MCF 10A (cell line): ENCODE measurements around the gene SF3B2. TPM values are rescaled to one million over a fixed set of nuclear protein-coding genes. Genes with fewer than 3 reads are reported as not detected.

Experiments
- BruUV-seq: library from RNA; stranded (reverse); fragments of 400-500 nt; replicated peaks from 2 replicates; lab custom pipeline; 2021; lab: Mats Ljungman, UMichigan
- CTCF ChIA-PET: fragments of 300-600 bp; sonication (Branson Sonifier 250); formaldehyde crosslinking; extraction: SDS; loops from one replicate; lab custom pipeline; 2021; ENCODE audit warnings: antibody characterized with exemption, inconsistent platforms; lab: Yijun Ruan, JAX
- POLR2A ChIA-PET: fragments of 300-600, 350-650 bp; sonication (Branson Sonifier 250); formaldehyde crosslinking; extraction: SDS; loops from one replicate; lab custom pipeline; 2020; ENCODE audit warnings: antibody characterized with exemption, inconsistent platforms; lab: Yijun Ruan, JAX
- DNase-seq: peaks from one replicate; pipeline ENCODE4 v3.0.0-alpha.2; 2018; ENCODE audit not compliant: unreplicated experiment
- H3K27ac Mint-ChIP-seq: one replicate; pipeline ENCODE4 v1.8.0; 2022; ENCODE audit warnings: mild to moderate bottlenecking, low read depth, mixed read lengths; ENCODE audit not compliant: unreplicated experiment
- H3K27me3 Mint-ChIP-seq: one replicate; pipeline ENCODE4 v1.8.0; 2022; ENCODE audit warnings: mixed read lengths; ENCODE audit not compliant: insufficient read depth, unreplicated experiment
- H3K36me3 Mint-ChIP-seq: one replicate; pipeline ENCODE4 v1.8.0; 2022; ENCODE audit warnings: mild to moderate bottlenecking, moderate library complexity, mixed read lengths; ENCODE audit not compliant: insufficient read depth, unreplicated experiment
- H3K4me1 Mint-ChIP-seq: one replicate; pipeline ENCODE4 v1.8.0; 2022; ENCODE audit warnings: mixed read lengths; ENCODE audit not compliant: insufficient read depth, unreplicated experiment
- H3K4me3 Mint-ChIP-seq: one replicate; pipeline ENCODE4 v1.8.0; 2022; ENCODE audit warnings: mild to moderate bottlenecking, moderate library complexity, mixed read lengths; ENCODE audit not compliant: unreplicated experiment
- H3K9me3 Mint-ChIP-seq: one replicate; pipeline ENCODE4 v1.8.0; 2022; ENCODE audit warnings: mixed read lengths; ENCODE audit not compliant: unreplicated experiment
- CTCF ChIP-seq: fragments of 200-600 bp; IDR thresholded peaks from one replicate; pipeline ENCODE4 v1.8.0; 2022; ENCODE audit warnings: antibody characterized with exemption, mild to moderate bottlenecking; ENCODE audit not compliant: unreplicated experiment
- intact Hi-C: fragments of 100-400 bp; cut with micrococcal nuclease; formaldehyde crosslinking; loops from 2 replicates; pipeline ENCODE4 v1.14.1; 2022
- total RNA-seq: library from RNA; stranded (reverse); gene quantifications from 2 replicates; pipeline ENCODE4 v1.2.3, GENCODE V29; 2022

The SF3B2 gene
- total RNA-seq, 1 experiment from 2014 or later = 241 TPM

DNA sequence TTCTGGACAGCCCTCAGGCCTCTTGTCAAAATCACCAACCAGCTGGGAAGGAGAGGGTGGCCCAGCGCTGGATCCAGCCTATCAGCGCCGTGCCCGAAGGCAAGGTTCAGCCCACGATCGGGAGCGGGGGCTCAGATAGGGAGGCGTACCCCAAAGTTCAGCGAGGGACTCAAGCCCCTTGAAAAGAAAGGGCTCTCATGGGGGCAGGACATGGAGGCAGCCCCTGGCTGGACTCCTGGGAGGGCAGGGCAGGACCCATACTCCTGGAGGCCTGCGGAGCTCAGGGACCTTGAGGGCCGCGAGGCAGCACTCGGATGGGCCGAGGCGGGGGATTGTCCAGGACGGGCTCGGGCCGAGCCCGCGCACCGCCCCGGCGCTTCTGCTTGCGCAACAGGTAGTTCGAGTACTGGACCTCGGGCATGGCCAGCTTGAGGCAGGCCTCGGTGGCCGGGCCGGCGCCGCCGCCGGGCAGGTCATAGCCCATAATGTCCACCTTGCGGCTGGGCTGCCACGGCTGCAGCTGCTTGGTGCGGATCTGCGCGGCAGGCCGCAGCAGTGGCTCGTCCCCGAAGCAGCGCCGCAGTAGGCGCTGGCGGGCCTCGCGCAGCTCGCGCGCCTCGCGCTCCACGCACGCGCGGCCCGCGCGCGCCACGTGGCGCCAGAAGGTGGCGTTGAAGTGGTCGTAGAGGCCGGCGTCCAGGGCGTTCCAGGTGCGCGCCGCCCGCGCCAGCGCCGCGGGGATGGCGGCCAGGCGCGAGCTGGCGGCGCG is 9.8 kb upstream of the SF3B2 start:
- ChIA-PET CTCF (interaction anchor here (0.6 to 1.5 kb wide), 2 partner anchors 20 to 287 kb away, joined by 3 to 5 read pairs; no protein-coding TSS in a partner anchor), POLR2A (no interaction called here)
- no TSS peak for BruUV-seq
- Mint-ChIP-seq H3K4me3 (no peak overlapping the region), H3K27me3 (no peaks in the 10 kb centered on the region), H3K4me1 (no peaks in the 10 kb centered on the region), H3K9me3 (no peaks in the 10 kb centered on the region), H3K27ac (no peak overlapping the region), H3K36me3 (no peaks in the 10 kb centered on the region)
- no peak for DNase-seq
- no peak for TF ChIP-seq CTCF
- intact Hi-C loops = no loop called here

GRCh38 chr11:66042996-66043906 is 8.9 kb upstream of the SF3B2 start:
- no peaks in the 10 kb centered on the region for H3K9me3 Mint-ChIP-seq
- TF ChIP-seq CTCF = no peak
- BruUV-seq = no TSS peak
- POLR2A ChIA-PET = no interaction called here
- DNase-seq = no peak
- H3K27ac Mint-ChIP-seq = no peak overlapping the region
- no peaks in the 10 kb centered on the region for H3K4me1 Mint-ChIP-seq
- no peaks in the 10 kb centered on the region for H3K27me3 Mint-ChIP-seq
- CTCF ChIA-PET = interaction anchor here (1.2 to 3.0 kb wide), 5 partner anchors 7 to 32 kb away, joined by 3 to 32 read pairs (median 5); partner anchors contain the start of genes CATSPER1 and CST6
- H3K4me3 Mint-ChIP-seq = no peak overlapping the region
- intact Hi-C loops = no loop called here
- no peaks in the 10 kb centered on the region for H3K36me3 Mint-ChIP-seq

DNA sequence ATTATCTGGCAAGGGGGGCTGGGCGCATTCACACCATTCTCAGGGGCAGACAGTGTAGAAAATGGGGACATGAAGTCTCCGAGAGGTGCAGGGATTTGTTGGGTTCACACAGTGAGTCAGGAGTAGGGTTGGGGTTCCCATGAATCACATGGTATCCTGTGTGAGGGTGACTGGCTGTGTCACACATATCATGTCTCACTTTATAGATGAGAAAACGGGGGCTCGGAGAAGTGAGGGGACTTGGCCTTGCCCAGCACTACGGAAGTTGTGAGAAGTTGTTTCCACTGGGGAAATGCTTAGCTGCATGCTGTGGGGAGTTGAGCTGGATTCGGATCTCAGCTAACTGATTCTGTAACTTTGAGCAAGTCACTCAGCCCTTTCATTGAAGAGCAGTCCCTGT is 7.4 kb upstream of the SF3B2 start:
- DNase-seq = no peak
- Mint-ChIP-seq H3K9me3 (no peaks in the 10 kb centered on the region), H3K4me3 (no peak overlapping the region), H3K27me3 (no peaks in the 10 kb centered on the region), H3K36me3 (no peaks in the 10 kb centered on the region), H3K4me1 (no peaks in the 10 kb centered on the region), H3K27ac (no peak overlapping the region)
- TF ChIP-seq CTCF = no peak
- ChIA-PET CTCF (interaction anchor here (0.6 to 3.0 kb wide), 27 partner anchors 9 to 1033 kb away, joined by 3 to 32 read pairs (median 4); partner anchors contain the start of genes BANF1, CATSPER1, CST6 and EIF1AD), POLR2A (interaction anchor here (0.6 to 1.5 kb wide), 5 partner anchors 42 to 184 kb away, joined by 3 to 6 read pairs (median 6); partner anchors contain the start of genes BANF1, EIF1AD, FOSL1 and MUS81)
- no TSS peak for BruUV-seq
- intact Hi-C loops = no loop called here
